Bone marrow (tissue), 2 donors: ENCODE data around the gene HNRNPUL1.
"Not testable (repeated sequence)": the region's sequence is repeated elsewhere in the genome, so short reads cannot be mapped to it uniquely, and the experiment has no call there.

ENCODE experiments used
- DNase-seq, 2 donors: peaks; one replicate each; lab custom pipeline; 2025; lab: John Stamatoyannopoulos, UW

The HNRNPUL1 gene

GRCh38 chr19:41263850-41264580 is at the start of gene HNRNPUL1:
TSS of gene HNRNPUL1 (plus strand) at chr19:41264372. CDS start at chr19:41264504, 132 bp downstream.
- DNase-seq, result peak; percentile 97 to 100

- no peak for DNase-seq
Measured at GRCh38 chr19:41217741-41218140, 46.4 kb upstream of the HNRNPUL1 start.

GRCh38 chr19:41218249-41218614 is 45.9 kb upstream of the HNRNPUL1 start:
- no peak for DNase-seq

- no peak for DNase-seq
Measured at GRCh38 chr19:41218615-41219507, 45.3 kb upstream of the HNRNPUL1 start, which contains the start of gene AXL. TSS of gene AXL (plus strand) at chr19:41219223. CDS start at chr19:41219393, 170 bp downstream.

GRCh38 chr19:41219924-41220567 is 44.1 kb upstream of the HNRNPUL1 start:
- DNase-seq, result no peak

GRCh38 chr19:41220811-41221210 is 43.4 kb upstream of the HNRNPUL1 start:
- no peak for DNase-seq

GRCh38 chr19:41221514-41222205 is 42.5 kb upstream of the HNRNPUL1 start:
- no peak for DNase-seq

GRCh38 chr19:41222240-41222639 is 41.9 kb upstream of the HNRNPUL1 start:
- DNase-seq, result no peak

- no peak for DNase-seq
Measured at GRCh38 chr19:41223431-41224234, 40.5 kb upstream of the HNRNPUL1 start.

- no peak for DNase-seq
Measured at GRCh38 chr19:41224632-41225031, 39.5 kb upstream of the HNRNPUL1 start.

- peak; percentile 21 to 50 for DNase-seq
Measured at GRCh38 chr19:41225238-41226052, 38.7 kb upstream of the HNRNPUL1 start.

- no peak for DNase-seq
Measured at GRCh38 chr19:41226053-41226873, 37.9 kb upstream of the HNRNPUL1 start.

GRCh38 chr19:41226874-41227390 is 37.2 kb upstream of the HNRNPUL1 start:
- no peak for DNase-seq

GRCh38 chr19:41228486-41228885 is 35.7 kb upstream of the HNRNPUL1 start:
- DNase-seq, result no peak

GRCh38 chr19:41229338-41229737 is 34.8 kb upstream of the HNRNPUL1 start:
- DNase-seq, result not testable (repeated sequence)

- DNase-seq, result no peak
Measured at GRCh38 chr19:41230067-41230857, 33.9 kb upstream of the HNRNPUL1 start.

- DNase-seq, result no peak
Measured at GRCh38 chr19:41232686-41233085, 31.5 kb upstream of the HNRNPUL1 start.

- no peak for DNase-seq
Measured at GRCh38 chr19:41233748-41234240, 30.4 kb upstream of the HNRNPUL1 start.
